Umbilical cord (tissue), 1 donor: ENCODE data around the gene ERCC6. TPM values are rescaled to one million over a fixed set of nuclear protein-coding genes. Genes with fewer than 3 reads are reported as not detected.

ENCODE experiments used
- total RNA-seq: library from RNA; depleted of rRNA; stranded (reverse); fragments of >200 nt; gene quantifications from one replicate; pipeline ENCODE4 v1.2.3, GENCODE V29; 2014; ENCODE audit warnings: low replicate concordance; ENCODE audit not compliant: insufficient read depth

The ERCC6 gene
- total RNA-seq, 1 donor from 2014 or later: 31.8 TPM

Other genes with a start within 250 kb of the ERCC6 start
- gene C10orf71, start 240.0 kb downstream of the ERCC6 start, total RNA-seq: 3.6 TPM
- 0.48 TPM for gene DRGX, start 143.0 kb downstream of the ERCC6 start, total RNA-seq
- gene SLC18A3, start 71.2 kb upstream of the ERCC6 start, total RNA-seq: not detected
- not detected for gene CHAT, start 74.9 kb upstream of the ERCC6 start, total RNA-seq
- 1.2 TPM for gene C10orf53, start 140.5 kb upstream of the ERCC6 start, total RNA-seq
- not detected for gene OGDHL, start 223.2 kb upstream of the ERCC6 start, total RNA-seq